NOMO-1 treated with DMSO at 0.1 percent for 48 hours (cell line): ENCODE results near the gene SPAG6.

Source experiments
- DNase-seq: peaks from one replicate; lab custom pipeline; 2025; ENCODE audit not compliant: unreplicated experiment; lab: John Stamatoyannopoulos, UW

Gene SPAG6

GRCh38 chr10:22321924-22322640 is 23.2 kb upstream of the SPAG6 start:
- no peak for DNase-seq

- DNase-seq: no peak
Measured at GRCh38 chr10:22322641-22323160, 22.6 kb upstream of the SPAG6 start.

GRCh38 chr10:22323538-22324305 is 21.6 kb upstream of the SPAG6 start:
- no peak for DNase-seq

- no peak for DNase-seq
Measured at GRCh38 chr10:22324413-22324812, 20.9 kb upstream of the SPAG6 start.

- no peak for DNase-seq
Measured at GRCh38 chr10:22324893-22325271, 20.4 kb upstream of the SPAG6 start.

- DNase-seq: peak; percentile 68
Measured at GRCh38 chr10:22325272-22326144, 19.8 kb upstream of the SPAG6 start.

- DNase-seq: no peak
Measured at GRCh38 chr10:22326145-22326702, 19.1 kb upstream of the SPAG6 start.

GRCh38 chr10:22329150-22329549 is 16.1 kb upstream of the SPAG6 start:
- no peak for DNase-seq

GRCh38 chr10:22332116-22332692 is 13.1 kb upstream of the SPAG6 start:
- DNase-seq: peak; percentile 44

- peak; percentile 74 for DNase-seq
Measured at GRCh38 chr10:22333167-22333974, 11.9 kb upstream of the SPAG6 start.

GRCh38 chr10:22333975-22334282 is 11.4 kb upstream of the SPAG6 start:
- no peak for DNase-seq

- DNase-seq: peak; percentile 50
Measured at GRCh38 chr10:22334414-22335172, 10.7 kb upstream of the SPAG6 start.

- peak; percentile 81 for DNase-seq
Measured at GRCh38 chr10:22335173-22335933, 9.9 kb upstream of the SPAG6 start.

- DNase-seq: peak; percentile 61
Measured at GRCh38 chr10:22338185-22338900, 7.0 kb upstream of the SPAG6 start.

GRCh38 chr10:22338931-22339330 is 6.4 kb upstream of the SPAG6 start:
- DNase-seq: no peak

- no peak for DNase-seq
Measured at GRCh38 chr10:22339761-22340328, 5.5 kb upstream of the SPAG6 start.

GRCh38 chr10:22340329-22341189 is 4.7 kb upstream of the SPAG6 start:
- DNase-seq: peak; percentile 71
